ENCODE results near the gene KRTAP22-2.

Gene KRTAP22-2

GRCh38 chr21:30563630-30564029 lies 26.6 kb downstream of the KRTAP22-2 start:
- no peak for DNase-seq (ENCODE audit: extremely low read depth in 1 of 2, low read depth in 1 of 2)

GRCh38 chr21:30563072-30563471 lies 27.1 kb downstream of the KRTAP22-2 start:
- no peak for DNase-seq (ENCODE audit: extremely low read depth in 1 of 2, low read depth in 1 of 2)

GRCh38 chr21:30561957-30562356 lies 28.2 kb downstream of the KRTAP22-2 start:
- no peak for DNase-seq (ENCODE audit: extremely low read depth in 1 of 2, low read depth in 1 of 2)

- DNase-seq (ENCODE audit: extremely low read depth in 1 of 2, low read depth in 1 of 2), result no peak
These were observed 28.8 kb downstream of the KRTAP22-2 start, which contains the start of gene KRTAP19-7 for GRCh38 chr21:30561264-30561895. Gene KRTAP19-7, minus strand, starts transcription at chr21:30561314. Its CDS starts 25 bp downstream, at chr21:30561289.

- no peak for DNase-seq (ENCODE audit: extremely low read depth in 1 of 2, low read depth in 1 of 2)
These were observed 35.1 kb downstream of the KRTAP22-2 start for GRCh38 chr21:30555095-30555494.

GRCh38 chr21:30552782-30553181 lies 37.4 kb downstream of the KRTAP22-2 start:
- no peak for DNase-seq (ENCODE audit: extremely low read depth in 1 of 2, low read depth in 1 of 2)

- DNase-seq (ENCODE audit: extremely low read depth in 1 of 2, low read depth in 1 of 2), result no peak
These were observed 48.4 kb downstream of the KRTAP22-2 start, which contains the start of gene KRTAP19-6 for GRCh38 chr21:30541764-30542163. Gene KRTAP19-6, minus strand, starts transcription at chr21:30541864. Its CDS starts 31 bp downstream, at chr21:30541833.

All from activated CD8-positive, alpha-beta memory T cell treated with anti-CD3 and anti-CD28 coated beads for 1 hour (primary cell).